ENCODE measurements around the gene EDN3.
"Not testable (repeated sequence)": the region's sequence is repeated elsewhere in the genome, so short reads cannot be mapped to it uniquely, and the experiment has no call there.

Gene EDN3

GRCh38 chr20:59336540-59336939 lies 36.1 kb downstream of the EDN3 start:
- no peak for DNase-seq

DNA sequence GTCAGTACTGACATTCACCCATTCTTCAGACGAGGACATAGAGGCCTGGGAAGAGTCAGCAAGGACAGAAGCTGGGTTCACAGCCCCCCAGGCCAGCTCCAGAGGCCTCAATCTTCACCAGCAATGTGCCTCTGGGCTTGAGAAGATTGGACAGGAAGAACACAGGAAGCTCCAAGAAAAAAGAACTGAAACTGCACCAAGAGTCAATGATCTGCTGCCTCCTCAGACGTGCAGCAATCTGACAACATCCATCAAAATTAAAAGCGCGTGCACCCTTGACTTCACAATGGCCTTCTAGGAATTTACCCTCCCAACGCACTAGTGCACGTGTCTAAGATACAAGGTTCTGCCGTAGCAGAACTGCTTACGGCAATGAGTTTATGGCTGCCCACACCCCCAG lies 38.0 kb downstream of the EDN3 start:
- DNase-seq, result not testable (repeated sequence)

DNA sequence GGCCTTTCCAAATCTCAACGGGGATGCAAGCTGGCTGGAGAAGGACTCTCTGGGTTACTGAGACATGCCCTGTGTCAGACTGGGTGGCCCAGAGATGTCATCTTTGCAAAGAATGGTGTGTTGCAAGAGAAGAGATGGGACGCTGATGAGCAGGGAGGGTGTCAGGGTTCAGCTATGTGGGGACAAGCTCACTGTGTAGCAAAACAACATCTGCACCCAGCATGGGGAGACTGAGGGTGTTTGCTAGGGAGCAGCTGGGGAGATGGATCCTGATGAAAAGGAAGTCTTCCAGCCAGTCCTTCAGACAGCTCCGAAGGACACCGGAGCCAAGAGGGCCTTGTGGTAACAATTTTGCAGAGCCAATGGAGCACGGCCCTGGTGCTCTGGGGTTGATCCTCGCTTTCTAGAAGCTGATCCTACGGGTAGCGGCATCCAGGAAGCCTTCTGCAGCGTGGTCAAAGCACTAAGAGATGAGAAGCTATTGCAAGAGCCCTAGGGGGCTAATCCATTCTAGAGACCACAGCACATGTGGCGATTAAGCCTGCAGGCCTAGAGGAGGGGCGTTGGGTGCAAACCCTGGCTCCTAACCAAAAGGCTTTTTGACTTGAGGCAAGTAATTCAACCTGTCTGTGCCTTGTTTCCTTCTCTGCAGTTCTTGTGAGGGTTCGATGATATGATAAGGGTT lies 39.9 kb downstream of the EDN3 start:
- DNase-seq, result no peak

- DNase-seq, result not testable (repeated sequence)
These were observed 41.0 kb downstream of the EDN3 start for GRCh38 chr20:59341285-59342022.

- peak in 1 of 2 experiments; percentile 30 for DNase-seq
These were observed 41.9 kb downstream of the EDN3 start for GRCh38 chr20:59342023-59342957.

DNA sequence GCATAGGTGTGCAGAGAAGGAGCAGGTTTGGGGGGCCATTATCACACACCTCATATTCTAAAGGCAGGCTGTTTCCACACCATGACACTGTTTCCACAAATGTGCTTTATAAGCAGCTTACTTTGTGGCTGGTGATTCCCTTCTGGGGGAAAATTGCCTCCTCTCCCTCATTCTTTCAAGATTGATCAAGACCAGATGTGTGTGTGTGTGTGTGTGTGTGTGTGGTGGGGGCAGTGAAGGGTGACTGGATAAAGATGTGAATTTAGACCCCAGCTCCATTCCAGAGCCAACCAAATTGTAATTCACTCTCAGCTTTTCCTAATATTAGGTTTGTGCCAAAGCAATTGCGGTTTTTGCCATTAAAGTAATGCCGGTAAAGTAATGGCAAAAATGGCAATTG lies 45.6 kb downstream of the EDN3 start:
- DNase-seq, result no peak

DNA sequence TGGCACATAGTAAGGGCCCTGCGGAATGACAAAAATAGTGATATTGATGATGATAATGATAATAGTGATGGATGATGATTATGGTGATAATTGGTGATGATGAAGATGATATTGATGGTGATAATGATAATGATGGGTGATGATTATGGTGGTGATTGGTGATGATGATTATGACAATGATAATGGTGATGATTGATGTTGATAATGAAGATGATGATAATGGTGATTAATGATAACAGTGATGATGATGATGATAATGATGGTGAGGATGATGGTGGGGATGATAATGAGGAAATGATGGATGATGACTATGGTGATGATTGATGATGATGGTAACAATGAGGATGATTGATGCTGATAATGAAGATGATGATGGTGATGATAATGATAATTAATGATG lies 48.9 kb downstream of the EDN3 start:
- DNase-seq, result no peak

- no peak for DNase-seq
These were observed 50.1 kb downstream of the EDN3 start for GRCh38 chr20:59350330-59351156.

DNA sequence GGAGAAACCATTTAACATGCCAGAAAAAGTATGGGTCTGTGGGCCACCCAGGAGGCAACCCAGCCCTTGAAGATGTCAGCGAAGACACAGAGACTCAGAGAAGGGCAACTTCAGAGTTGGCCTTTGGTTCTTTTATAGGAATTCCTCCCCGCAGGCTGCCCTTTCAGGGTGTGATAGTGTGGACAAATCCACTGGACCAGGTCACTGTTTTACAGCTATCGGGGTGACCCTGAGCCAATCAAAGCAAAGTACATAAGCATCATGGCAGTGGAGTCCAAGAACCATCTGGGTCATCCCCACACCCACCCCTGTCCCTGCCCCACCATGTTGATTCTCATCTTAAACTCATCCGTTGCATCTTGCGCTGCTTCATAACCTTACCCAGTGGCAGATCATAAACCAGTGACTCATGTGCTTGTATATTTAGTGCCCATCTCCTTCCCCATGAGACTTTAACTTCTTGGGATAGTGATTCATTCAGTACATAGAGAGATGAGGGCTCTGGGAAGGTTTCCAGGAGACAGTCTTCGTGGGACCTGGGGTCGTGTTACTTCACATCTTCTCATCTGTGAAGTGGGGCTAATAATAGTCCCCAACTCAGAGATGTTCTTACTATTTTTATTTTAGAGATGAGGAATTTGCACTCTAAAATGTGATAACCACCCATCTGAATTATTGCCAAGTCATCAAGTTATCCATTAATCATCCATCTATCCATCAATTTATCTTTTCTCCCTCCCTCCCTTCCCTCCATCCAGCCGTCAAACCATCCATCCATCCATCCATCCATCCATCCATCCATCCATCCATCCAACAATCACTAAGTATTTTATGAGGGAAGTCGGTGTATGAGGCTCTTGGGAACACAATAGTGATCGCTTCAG lies 51.0 kb downstream of the EDN3 start:
- no peak for DNase-seq

GRCh38 chr20:59352541-59352940 lies 52.1 kb downstream of the EDN3 start:
- no peak for DNase-seq

- no peak for DNase-seq
These were observed 52.6 kb downstream of the EDN3 start for GRCh38 chr20:59352990-59353389.

DNA sequence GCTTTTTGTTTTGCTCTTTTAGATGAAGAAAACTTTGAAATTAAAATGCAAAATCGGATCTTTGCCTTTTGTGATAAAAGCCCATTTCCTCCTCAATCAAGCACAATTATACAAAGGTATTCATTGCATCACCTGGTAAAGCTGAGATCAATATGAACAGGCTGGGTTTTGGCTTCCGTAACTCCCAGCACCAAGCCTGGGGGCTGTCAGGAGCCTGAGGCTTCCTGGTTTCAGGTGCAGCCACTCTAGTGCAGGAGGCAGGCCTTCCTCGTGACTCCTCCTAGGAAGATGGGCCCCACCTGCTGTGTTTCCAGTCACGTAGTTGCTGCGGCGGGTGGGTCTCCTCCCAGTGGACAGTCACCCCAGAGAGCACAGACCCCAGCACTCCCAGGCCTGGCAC lies 54.0 kb downstream of the EDN3 start:
- DNase-seq, result no peak

DNA sequence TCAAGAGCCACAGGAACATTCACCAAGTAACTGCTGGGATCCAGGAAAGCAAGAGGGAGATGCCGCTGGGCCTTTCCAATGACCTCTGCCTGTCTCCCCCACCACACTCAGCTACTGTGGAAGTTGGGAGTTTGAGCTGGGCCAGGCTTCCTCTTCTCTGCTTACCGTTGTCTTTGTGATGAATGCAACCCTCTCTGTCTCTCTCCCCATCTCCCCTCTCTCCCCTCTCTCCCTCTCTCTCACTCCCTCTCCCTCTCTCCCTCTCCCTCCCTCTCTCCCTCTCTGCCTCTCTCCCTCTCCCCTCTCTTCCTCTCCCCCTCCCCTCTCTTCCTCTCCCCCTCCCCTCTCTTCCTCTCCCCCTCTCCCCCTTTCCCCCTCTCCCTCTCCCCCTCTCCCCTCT lies 54.8 kb downstream of the EDN3 start:
- no peak for DNase-seq

DNA sequence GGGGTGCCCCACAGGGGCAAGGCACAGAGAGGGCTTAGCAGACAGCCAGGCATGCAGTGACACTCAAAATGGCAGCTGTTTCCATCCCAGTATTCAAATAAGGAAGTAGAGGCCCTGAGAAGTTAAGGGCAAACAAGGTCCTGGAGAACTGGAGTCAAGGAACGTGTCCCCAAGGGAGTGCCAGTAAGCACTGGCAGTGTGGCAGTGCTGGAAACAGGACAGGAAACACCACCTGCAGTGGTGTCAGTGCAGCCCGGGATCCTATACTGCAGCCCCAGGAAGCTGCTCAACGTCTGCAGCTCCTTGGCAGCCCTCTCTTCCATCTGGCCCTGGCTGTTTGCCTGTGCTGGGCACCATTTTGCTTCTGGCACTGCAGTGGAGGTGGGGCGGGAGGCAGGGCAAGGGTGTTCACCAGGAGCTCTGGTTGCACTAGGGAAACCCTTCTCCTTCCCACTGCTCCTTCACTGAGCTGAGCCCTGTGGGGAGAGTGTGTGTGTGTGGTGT lies 56.3 kb downstream of the EDN3 start:
- no peak for DNase-seq

- not testable (repeated sequence) for DNase-seq
These were observed 58.4 kb downstream of the EDN3 start for GRCh38 chr20:59358793-59359192.

DNA sequence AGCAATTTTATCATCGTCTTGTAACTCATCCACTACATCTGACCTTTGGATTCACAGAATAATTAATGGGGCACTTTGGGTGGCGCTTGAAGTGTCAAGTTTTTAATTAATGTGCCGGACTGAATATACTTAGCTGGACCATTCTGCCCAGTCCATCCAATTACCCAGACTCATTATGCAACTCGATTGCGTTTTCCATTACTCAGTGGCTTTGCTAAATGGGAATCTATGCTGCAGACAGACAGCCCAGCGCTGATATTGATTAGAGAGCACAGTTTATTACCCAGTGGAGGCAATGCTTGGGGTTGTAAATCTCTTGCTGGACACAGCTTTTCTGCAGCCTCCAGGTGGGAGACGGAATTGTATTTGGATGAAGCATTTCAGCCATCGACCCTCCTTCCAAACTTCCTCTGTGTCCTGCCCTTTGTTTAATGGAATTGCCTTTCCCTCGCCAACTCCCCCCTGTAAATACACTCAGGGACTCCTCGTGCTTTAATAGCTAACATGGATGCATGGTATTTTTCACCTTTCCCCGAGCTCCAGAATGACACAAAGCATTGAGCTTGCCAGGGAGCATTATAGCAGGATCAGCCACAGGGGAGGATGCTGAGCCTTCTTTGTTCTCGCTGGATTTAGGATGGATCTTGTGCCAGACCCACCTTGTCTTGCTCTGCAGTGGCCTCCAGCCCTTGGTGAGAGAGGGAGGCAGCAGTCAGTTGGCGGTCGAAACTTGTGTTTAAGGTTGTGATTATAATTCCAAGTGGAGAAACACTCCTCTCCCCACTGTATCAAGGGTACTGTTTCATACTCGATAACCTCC lies 59.7 kb downstream of the EDN3 start:
- DNase-seq, result no peak

DNA sequence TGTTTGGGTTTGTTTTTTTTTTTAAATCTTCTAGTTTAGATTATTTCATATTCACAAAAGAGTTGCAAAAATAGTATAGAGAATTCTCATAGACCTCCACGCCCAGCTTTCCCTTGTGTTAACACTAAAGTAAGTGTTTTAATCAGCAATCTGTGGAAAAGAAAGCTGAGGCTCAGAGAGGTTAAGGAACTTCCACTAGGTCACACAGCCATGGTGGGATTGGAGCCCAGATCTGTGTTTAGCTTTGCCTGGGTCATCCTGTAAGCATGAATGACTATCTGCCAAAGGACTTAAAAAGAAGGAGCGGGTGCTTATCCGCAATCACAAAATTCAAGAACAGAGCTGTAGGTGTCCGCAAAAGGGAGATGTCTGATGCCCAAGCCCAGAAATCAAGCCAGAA lies 60.5 kb downstream of the EDN3 start:
- DNase-seq, result no peak

GRCh38 chr20:59361411-59361810 lies 61.0 kb downstream of the EDN3 start:
- DNase-seq, result no peak

- no peak for DNase-seq
These were observed 62.7 kb downstream of the EDN3 start for GRCh38 chr20:59363101-59363500.

DNA sequence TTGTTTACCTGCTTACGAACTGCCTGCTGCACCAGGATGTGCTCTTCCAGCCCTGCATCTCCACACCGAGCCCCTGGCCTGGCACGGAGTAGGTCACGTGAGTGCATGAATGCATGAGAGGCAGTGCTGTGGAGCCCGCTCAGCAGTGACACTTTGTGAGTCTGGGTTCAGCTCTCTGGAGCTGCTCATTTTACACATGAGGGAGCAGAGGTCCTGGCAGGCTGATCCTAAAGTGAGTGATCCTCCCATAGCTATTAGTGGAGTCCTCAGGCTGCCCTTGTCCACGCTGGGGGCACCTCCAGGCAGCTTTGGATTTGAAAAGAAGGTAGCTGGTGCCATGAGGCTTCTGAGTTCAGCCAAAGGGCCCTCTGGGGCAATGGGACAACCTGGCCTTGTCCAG lies 64.2 kb downstream of the EDN3 start:
- DNase-seq, result no peak

Data from SHP77 (cell line).